HG03103 (cell line): ENCODE results near the gene FNBP1L.
"Not testable (repeated sequence)": the region's sequence is repeated elsewhere in the genome, so short reads cannot be mapped to it uniquely, and the experiment has no call there.

Source experiments
- ATAC-seq: cut with Tn5 transposase; IDR thresholded peaks from one replicate; pipeline ENCODE4 v1.9.1; 2021; ENCODE audit warnings: low read depth; ENCODE audit not compliant: unreplicated experiment

The FNBP1L gene

GRCh38 chr1:93585059-93585966 lies 137.4 kb downstream of the FNBP1L start:
- ATAC-seq: no peak

GRCh38 chr1:93587354-93587753 lies 139.4 kb downstream of the FNBP1L start:
- no peak for ATAC-seq

- no peak for ATAC-seq
These were observed 140.3 kb downstream of the FNBP1L start for GRCh38 chr1:93588206-93588605.

DNA sequence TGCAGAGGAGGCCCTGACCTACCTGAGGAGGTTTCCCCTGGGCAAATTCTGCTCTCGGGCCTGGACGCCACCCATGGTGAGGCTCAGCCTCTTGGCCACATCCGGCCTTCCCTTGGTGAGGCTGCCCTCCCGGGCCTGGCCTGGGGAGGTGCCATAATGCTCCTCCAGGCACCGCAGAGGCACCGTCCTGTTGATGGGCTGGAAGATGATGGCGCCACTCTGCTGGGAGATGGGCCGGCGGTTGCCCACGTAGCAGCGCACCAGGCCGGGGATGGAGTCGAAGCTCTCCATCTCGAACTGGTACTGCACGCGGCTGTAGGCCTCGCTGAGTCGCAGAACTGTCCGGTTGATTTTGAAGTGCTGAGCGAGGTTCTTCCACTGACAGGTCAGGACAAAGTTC lies 141.0 kb downstream of the FNBP1L start:
- ATAC-seq: no peak

DNA sequence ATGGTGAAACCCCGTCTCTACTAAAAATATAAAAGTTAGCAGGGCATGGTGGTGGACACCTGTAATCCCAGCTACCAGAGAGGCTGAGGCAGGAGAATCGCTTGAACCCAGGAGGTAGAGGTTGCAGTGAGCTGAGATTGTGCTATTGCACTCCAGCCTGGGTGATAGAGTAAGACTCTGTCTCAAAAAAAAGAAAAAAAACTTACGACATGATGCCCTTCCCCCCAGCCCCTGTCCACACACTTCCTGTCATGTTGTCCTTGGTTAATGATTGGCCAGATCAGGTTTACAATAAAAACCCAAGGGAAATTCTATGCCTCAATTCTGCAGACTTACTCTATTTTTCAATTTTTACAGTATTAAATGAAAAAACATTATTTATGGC lies 143.4 kb downstream of the FNBP1L start:
- not testable (repeated sequence) for ATAC-seq

DNA sequence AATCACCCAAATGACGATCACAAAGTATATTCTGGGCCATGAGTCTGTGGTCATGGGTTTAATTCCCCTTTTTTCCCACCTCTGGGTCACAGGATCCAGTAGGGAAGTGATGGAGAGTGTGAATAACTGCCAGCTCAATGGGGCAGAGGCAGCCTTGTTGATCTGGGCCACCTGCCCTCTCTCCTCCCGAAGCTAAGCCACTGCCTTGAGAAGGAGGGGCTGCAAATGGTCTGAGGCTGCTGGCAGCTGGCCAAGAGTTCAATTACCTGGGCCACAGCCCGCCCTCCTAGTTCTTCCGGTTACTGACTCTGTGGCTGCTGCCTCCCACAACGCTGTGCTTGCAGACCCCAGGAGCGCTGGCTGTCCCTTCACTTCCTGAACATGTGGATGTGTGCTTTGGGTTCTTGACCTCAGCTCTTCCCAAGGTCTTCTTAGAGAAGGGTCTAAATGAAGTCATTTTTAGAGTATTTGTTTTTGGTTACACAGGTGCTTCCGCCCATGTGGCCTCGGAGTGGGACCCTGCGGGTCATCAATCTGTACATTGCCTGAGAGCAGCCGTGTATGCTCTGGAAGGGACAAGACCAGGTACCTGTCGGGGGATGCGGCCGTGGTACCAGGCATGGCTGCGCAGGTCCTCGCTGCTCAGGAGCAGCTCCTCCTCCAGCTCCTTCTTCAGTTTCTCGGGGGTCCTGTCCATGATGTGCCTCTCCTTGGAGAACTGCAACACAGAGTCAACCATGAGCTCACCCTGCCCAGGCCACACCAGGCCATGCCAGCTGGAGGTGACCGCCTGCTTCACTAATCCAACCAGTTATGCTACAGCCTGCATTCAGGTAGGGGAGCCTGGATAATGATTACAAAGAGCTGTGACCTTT lies 144.0 kb downstream of the FNBP1L start:
- peak; percentile 85 for ATAC-seq

- no peak for ATAC-seq
These were observed 144.6 kb downstream of the FNBP1L start for GRCh38 chr1:93592551-93592949.

DNA sequence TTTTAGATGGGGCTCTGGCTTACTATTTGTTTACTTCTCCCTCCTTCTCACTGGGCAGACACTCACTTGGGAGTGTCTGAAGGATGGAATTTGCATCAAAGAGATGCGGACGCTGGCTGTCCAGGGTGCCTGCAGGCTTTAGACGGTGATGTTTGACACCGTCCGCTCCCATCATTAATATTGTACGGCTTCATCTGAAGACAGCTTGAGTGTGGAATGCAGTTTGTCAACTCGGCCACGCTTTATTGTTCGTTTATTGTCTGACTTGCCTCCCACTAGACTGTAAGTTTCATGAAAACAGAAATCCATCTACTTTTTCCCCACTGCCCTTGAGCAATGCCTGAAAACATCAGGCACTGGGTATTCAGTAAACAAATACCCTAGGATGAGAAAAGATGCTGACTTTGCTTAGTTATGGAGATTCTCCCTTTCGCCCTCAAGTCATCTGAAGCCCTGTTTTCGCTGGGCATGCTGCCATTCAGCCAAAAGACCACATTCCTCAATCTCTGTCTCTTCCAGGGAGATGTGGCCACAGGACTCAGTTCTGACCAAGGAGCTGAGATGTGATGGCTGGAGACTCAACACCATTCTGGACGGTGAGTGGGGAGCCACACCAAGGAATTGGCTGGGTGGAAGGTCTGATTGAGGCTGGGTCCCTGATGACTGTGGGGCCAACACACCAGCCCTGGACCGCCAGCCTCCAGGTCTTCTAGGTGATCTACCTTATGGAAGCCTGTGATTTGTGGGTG lies 146.1 kb downstream of the FNBP1L start:
- ATAC-seq: no peak

GRCh38 chr1:93594603-93594880 lies 146.6 kb downstream of the FNBP1L start:
- no peak for ATAC-seq

DNA sequence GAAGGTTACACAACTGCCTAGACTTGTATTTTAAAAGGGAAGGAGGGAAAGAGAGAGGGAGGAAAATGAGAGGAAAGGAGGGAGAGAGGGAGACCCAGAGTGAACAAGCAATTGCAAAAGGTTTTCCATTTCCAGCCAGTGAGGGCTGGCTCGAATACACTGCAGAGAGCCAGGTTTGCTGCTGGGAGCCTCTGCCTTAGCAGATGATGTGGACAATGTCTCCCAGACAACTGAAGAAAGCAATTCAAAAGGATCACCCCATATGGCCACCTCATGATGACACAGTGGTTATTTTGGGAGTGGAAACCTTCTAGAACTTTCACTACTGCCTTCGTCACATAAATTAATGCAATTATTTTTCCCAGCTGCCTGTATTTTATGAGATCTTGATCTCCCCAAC lies 147.3 kb downstream of the FNBP1L start:
- no peak for ATAC-seq

GRCh38 chr1:93595743-93596142 lies 147.8 kb downstream of the FNBP1L start:
- no peak for ATAC-seq

DNA sequence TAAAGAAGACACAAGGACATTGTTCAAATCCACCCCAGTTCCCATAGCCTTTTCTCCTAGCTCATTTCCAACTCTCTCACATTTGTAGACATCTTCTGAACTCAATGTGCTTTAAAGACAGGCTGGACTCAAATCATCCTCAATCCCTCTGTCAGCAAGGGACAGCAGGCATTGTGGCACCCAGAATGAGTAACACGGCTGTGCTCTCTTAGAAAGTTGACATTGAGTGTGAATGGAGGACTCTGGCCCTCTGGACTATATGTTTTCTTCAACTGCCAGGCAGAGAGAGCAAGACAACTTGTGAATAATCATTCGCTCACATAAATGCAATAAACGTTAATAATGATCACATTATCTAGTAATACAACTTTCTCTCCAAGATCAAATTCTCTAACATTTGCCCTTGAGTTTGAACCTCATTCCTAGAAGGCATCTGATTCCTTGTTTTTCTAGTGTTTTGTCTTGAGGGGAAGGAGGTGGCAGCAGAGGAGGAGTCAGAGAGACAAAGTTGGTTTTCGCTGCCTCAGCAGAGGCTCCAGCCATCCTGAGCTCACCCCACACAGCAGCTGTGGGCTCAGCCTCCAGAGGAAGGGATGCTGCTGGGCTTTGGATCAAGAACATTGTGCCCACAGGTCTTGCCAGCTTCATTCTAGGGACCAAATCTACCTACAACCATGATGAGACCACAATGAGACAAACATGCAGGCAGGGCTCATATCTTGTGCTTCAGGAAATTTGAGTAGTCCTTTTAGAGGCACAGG lies 148.6 kb downstream of the FNBP1L start:
- ATAC-seq: no peak

DNA sequence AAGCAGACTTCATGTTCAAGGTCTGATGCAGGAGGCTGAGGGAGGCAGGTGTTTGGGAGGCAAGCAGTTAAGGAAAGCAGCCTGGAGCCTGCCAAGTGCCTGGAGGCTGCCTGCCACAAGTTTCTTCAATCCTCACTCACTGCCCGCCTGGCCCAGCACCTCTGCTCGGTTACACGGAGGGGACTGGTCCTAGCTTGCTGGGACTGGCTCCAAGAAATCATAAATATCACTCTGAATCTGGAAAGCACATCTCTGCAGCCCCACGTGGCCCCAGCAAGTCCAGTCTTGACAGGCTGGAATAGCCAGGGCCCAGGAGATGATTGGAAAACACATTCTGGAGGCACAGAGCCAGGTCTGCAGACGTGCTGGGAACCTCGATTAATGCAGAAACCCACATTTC lies 149.8 kb downstream of the FNBP1L start:
- ATAC-seq: no peak

DNA sequence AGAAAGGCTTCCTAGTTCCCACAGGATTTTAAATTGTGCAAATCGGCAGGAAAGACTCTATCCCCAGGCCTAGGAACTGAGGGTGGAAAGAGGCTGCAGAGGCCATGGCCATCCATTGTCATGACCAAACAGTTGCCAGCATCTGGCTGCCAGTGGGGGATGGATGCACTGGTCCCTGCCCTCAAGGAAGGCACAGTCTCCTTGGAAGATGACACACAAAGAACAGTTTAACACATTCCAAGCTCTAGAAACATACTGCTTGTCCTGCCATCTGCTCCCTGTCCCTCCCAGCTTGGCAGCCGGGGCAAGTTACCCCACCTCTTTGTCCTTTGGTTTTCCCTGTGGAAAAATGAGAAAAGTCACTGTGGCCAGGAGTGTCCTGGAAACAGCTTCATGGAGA lies 150.5 kb downstream of the FNBP1L start:
- no peak for ATAC-seq

GRCh38 chr1:93598861-93599439 lies 151.0 kb downstream of the FNBP1L start:
- no peak for ATAC-seq

- no peak for ATAC-seq
These were observed 151.6 kb downstream of the FNBP1L start for GRCh38 chr1:93599479-93599878.

GRCh38 chr1:93600663-93601062 lies 152.7 kb downstream of the FNBP1L start:
- no peak for ATAC-seq

GRCh38 chr1:93601686-93602085 lies 153.8 kb downstream of the FNBP1L start:
- ATAC-seq: no peak

GRCh38 chr1:93602101-93602500 lies 154.2 kb downstream of the FNBP1L start:
- ATAC-seq: no peak

DNA sequence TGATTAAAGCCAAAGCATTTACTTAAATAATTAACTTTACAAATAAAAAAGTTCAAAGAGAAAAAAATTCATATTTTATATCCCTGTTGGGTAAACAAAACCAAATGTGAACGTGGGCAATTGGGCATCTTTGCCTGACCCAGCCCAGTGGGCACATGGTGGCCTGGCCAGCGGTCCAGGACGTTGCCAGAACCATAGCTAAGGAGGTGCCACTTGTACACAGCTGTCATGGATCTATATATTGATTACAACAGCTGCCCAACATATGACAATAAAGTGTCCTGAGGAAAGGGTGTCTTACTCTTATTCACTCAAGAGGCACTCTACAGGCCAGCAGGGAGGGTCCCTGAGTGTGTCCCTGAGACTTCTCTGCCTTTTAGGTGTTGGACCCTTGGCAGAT lies 155.2 kb downstream of the FNBP1L start:
- ATAC-seq: no peak
